GM12878 (cell line): Measurements from ENCODE around the gene MTAP. TPM values are rescaled to one million over a fixed set of nuclear protein-coding genes. Genes with fewer than 3 reads are reported as not detected.

Source experiments
- BCL11A ChIP-seq: IDR thresholded peaks from 2 replicates; pipeline ENCODE4 v1.6.1; 2011; ENCODE audit warnings: low read depth, low read length
- CBX3 ChIP-seq: fragments of 200-600 bp; sonication (generic); IDR thresholded peaks from 2 replicates; pipeline ENCODE4 v1.6.1; 2016; ENCODE audit warnings: low read depth, borderline replicate concordance
- ESRRA ChIP-seq: IDR thresholded peaks from 2 replicates; pipeline ENCODE4 v1.6.1; 2012; ENCODE audit warnings: mild to moderate bottlenecking, low read length, improper control_type of control experiment
- GATAD2B ChIP-seq: fragments of 450-650 bp; conservative IDR thresholded peaks from 2 replicates; pipeline ENCODE4 v1.6.1; 2017; ENCODE audit warnings: low read depth, mild to moderate bottlenecking, moderate library complexity
- HDGF ChIP-seq: fragments of 450-650 bp; IDR thresholded peaks from 2 replicates; pipeline ENCODE4 v1.6.1; 2016; ENCODE audit warnings: antibody characterized with exemption
- HSF1 ChIP-seq: fragments of 150-350 bp; IDR thresholded peaks from 2 replicates; pipeline ENCODE4 v1.6.1; 2014; ENCODE audit warnings: mild to moderate bottlenecking, low read depth, low read length
- MLLT1 ChIP-seq: fragments of 450-650 bp; IDR thresholded peaks from 2 replicates; pipeline ENCODE4 v1.6.1; 2016; ENCODE audit warnings: mild to moderate bottlenecking
- NBN ChIP-seq: fragments of 450-650 bp; IDR thresholded peaks from 2 replicates; pipeline ENCODE4 v1.6.1; 2016
- RELA ChIP-seq: fragments of 450-650 bp; IDR thresholded peaks from 2 replicates; pipeline ENCODE4 v1.8.0; 2014; ENCODE audit warnings: borderline replicate concordance; ENCODE audit not compliant: partially characterized antibody
- SRF ChIP-seq, 2 experiments: IDR thresholded peaks; 2 replicates each; pipeline ENCODE4 v1.6.1; 2011; ENCODE audit warnings: low read depth in 2 of 2, low read length in 2 of 2, mild to moderate bottlenecking in 1 of 2, moderate library complexity in 1 of 2
- ZBTB4 ChIP-seq: fragments of 450-650 bp; formaldehyde crosslinking; IDR thresholded peaks from 2 replicates; pipeline ENCODE4 v1.4.0; 2022; ENCODE audit warnings: mild to moderate bottlenecking, moderate library complexity
- polyA plus RNA-seq, 11 experiments: library from polyadenylated mRNA; depleted of rRNA in 4 of 11; unstranded in 6 of 11; stranded (reverse) in 5 of 11; fragments of >200 nt; fragmentation: Nextera tagmentation in 4 of 11; fragmentation: Illumina TruSeq in 1 of 11; extraction: Ambion mirVana in 4 of 11; extraction: Trizol in 1 of 11; gene quantifications; 1 replicate in 1 of 11; 2 replicates in 10 of 11; pipeline versions ENCODE4 v1.2.1 to v1.2.3, GENCODE V29; 2011 to 2016; ENCODE audit warnings: inconsistent platforms in 2 of 11, missing spikeins in 2 of 11, low read depth in 1 of 11
- total RNA-seq, 4 experiments: library from RNA; depleted of rRNA in 3 of 4; stranded (reverse); fragments of >200 nt in 3 of 4; fragmentation: Illumina TruSeq in 1 of 4; extraction: Trizol in 1 of 4; gene quantifications; 2 replicates each; pipeline versions ENCODE4 v1.2.1 to v1.2.3, GENCODE V29; 2013 to 2021

MTAP gene
- total and polyA plus RNA-seq, 10 of the 15 experiments (the other 5 are each of a cell fraction or from before 2014, with no cell fraction given): 16.4 to 29.9 (median 22.6) TPM

- no peak for TF ChIP-seq RELA
- TF ChIP-seq HDGF: no peak
- no peak for TF ChIP-seq ZBTB4
- no peak for TF ChIP-seq CBX3
- TF ChIP-seq MLLT1: no peak
- no peak for TF ChIP-seq GATAD2B
- TF ChIP-seq NBN: no peak
- no peak for TF ChIP-seq SRF (IDR thresholded peaks at IDR 0.05; ENCODE audit: low read depth in 2 of 2, low read length in 2 of 2)
- no peak for TF ChIP-seq HSF1
- TF ChIP-seq ESRRA: no peak
- no peak for TF ChIP-seq BCL11A
These were observed 8.4 kb downstream of the MTAP start (continued) for GRCh38 chr9:21810881-21811280.
